OCI-LY7 (cell line): ENCODE data around the gene CABP2. TPM values are rescaled to one million over a fixed set of nuclear protein-coding genes. Genes with fewer than 3 reads are reported as not detected.

ENCODE experiments used
- BruUV-seq: library from RNA; stranded (reverse); fragments of 400-500 nt; replicated peaks from 2 replicates; lab custom pipeline; 2021; lab: Mats Ljungman, UMichigan
- CTCF ChIA-PET: fragments of 300-600 bp; sonication (Branson Sonifier 250); formaldehyde crosslinking; loops from one replicate; lab custom pipeline; 2022; ENCODE audit warnings: antibody characterized with exemption; ENCODE audit not compliant: unreplicated experiment; lab: Charles Lee
- POLR2A ChIA-PET: fragments of 300-600 bp; sonication (Branson Sonifier 250); formaldehyde crosslinking; loops from one replicate; lab custom pipeline; 2022; ENCODE audit warnings: antibody characterized with exemption; lab: Charles Lee
- DNase-seq: peaks from one replicate; pipeline ENCODE4 v3.0.0-alpha.2; 2015; ENCODE audit warnings: low spot score
- H2AFZ ChIP-seq: fragments of 200-600 bp; sonication (generic), shearing (Covaris generic); 2 replicates; pipeline ENCODE4 v1.6.1; 2014; ENCODE audit warnings: mild to moderate bottlenecking, antibody characterized with exemption, low read length, moderate library complexity
- H3K27ac ChIP-seq: fragments of 200-600 bp; sonication (generic); 2 replicates; pipeline ENCODE4 v1.5.1; 2014; ENCODE audit warnings: mixed run types, low read depth, mild to moderate bottlenecking, moderate library complexity, low read length, inconsistent platforms; ENCODE audit not compliant: poor library complexity, severe bottlenecking
- H3K36me3 ChIP-seq: fragments of 200-600 bp; sonication (generic); 2 replicates; pipeline ENCODE4 v1.6.1; 2014; ENCODE audit warnings: mild to moderate bottlenecking, antibody characterized with exemption, low read length, moderate library complexity, mixed read lengths; ENCODE audit not compliant: insufficient read depth
- H3K4me1 ChIP-seq: fragments of 200-600 bp; sonication (generic); 2 replicates; pipeline ENCODE4 v1.5.1; 2014; ENCODE audit warnings: mild to moderate bottlenecking, low read length; ENCODE audit not compliant: insufficient read depth, poor library complexity, severe bottlenecking
- H3K4me2 ChIP-seq: fragments of 200-600 bp; sonication (generic); 2 replicates; pipeline ENCODE4 v1.6.1; 2014; ENCODE audit warnings: mild to moderate bottlenecking, low read length
- H3K4me3 ChIP-seq: fragments of 200-600 bp; sonication (generic); 2 replicates; pipeline ENCODE4 v1.5.1; 2014; ENCODE audit warnings: mild to moderate bottlenecking, low read depth, low read length; ENCODE audit not compliant: poor library complexity, severe bottlenecking
- H3K79me2 ChIP-seq: fragments of 200-600 bp; sonication (generic); 2 replicates; pipeline ENCODE4 v1.6.1; 2016; ENCODE audit warnings: low read depth, mild to moderate bottlenecking, low read length, moderate library complexity, mixed read lengths; ENCODE audit not compliant: insufficient read depth
- H3K9me2 ChIP-seq: fragments of 200-600 bp; sonication (generic); 2 replicates; pipeline ENCODE4 v1.6.1; 2016; ENCODE audit warnings: mild to moderate bottlenecking, low read length, mixed read lengths; ENCODE audit not compliant: insufficient read depth
- H3K9me3 ChIP-seq: fragments of 200-600 bp; sonication (generic); 2 replicates; pipeline ENCODE4 v1.6.1; 2014; ENCODE audit warnings: mild to moderate bottlenecking, mixed run types, low read length, mixed read lengths
- H4K20me1 ChIP-seq: fragments of 200-600 bp; sonication (generic); 2 replicates; pipeline ENCODE4 v1.6.1; 2014; ENCODE audit warnings: mild to moderate bottlenecking, antibody characterized with exemption, low read length, moderate library complexity, mixed read lengths; ENCODE audit not compliant: insufficient read depth
- EZH2phosphoT487 ChIP-seq: fragments of 200-600 bp; sonication (generic); IDR thresholded peaks from 2 replicates; pipeline ENCODE4 v1.6.1; 2018; ENCODE audit warnings: low read depth, borderline replicate concordance, mild to moderate bottlenecking, mixed run types, antibody characterized with exemption, low read length, moderate library complexity, mixed read lengths
- intact Hi-C: fragments of 100-400 bp; cut with micrococcal nuclease; formaldehyde crosslinking; loops from one replicate; pipeline ENCODE4 v1.10.0; 2022; ENCODE audit not compliant: unreplicated experiment
- total RNA-seq, 2 experiments: library from RNA; depleted of rRNA in 1 of 2; stranded (reverse); fragments of >200 nt in 1 of 2; shearing (Covaris generic) in 1 of 2; gene quantifications; 2 replicates each; pipeline ENCODE4 v1.2.3, GENCODE V29; 2014 to 2022
- TF ChIP-seq, protein P1 (sequence below): fragments of 200-600 bp; sonication (generic); conservative IDR thresholded peaks from 2 replicates; pipeline ENCODE4 v1.5.1; 2014; ENCODE audit warnings: mild to moderate bottlenecking, antibody characterized with exemption, low read length, moderate library complexity, mixed read lengths

The CABP2 gene
- total RNA-seq, 2 experiments from 2014 or later, result not detected

DNA sequence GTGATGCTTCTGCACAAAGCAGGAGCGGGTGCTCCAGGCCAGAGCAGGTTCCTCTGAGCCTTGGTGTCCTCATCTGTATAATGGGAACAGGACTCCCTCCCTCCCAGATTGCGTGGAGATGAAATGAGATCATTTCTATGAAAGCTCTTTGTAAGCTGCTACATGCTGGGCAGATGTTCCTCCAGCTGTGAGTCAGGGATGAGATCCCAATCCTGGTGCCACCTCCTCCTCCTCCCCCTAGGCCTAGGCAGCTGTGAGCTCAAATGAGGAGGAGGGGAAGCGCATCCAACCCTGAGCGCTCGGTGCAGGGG, 7.0 kb upstream of the CABP2 start:
- BruUV-seq, result no TSS peak
- H3K79me2 ChIP-seq, result no peaks in the 10 kb centered on the region
- peaks cover 19% of the 10 kb centered on the region for H3K9me3 ChIP-seq
- no peaks in the 10 kb centered on the region for H3K36me3 ChIP-seq
- ChIA-PET CTCF (no interaction called here), POLR2A (no interaction called here)
- no peak overlapping the region for H3K4me3 ChIP-seq
- H3K4me2 ChIP-seq, result no peak overlapping the region
- intact Hi-C loops, result no loop called here
- H2AFZ ChIP-seq, result no peak overlapping the region
- DNase-seq, result no peak
- no peaks in the 10 kb centered on the region for H3K9me2 ChIP-seq
- H4K20me1 ChIP-seq, result no peaks in the 10 kb centered on the region
- H3K4me1 ChIP-seq, result peaks cover 4% of the 10 kb centered on the region
- H3K27ac ChIP-seq, result no peak overlapping the region
- TF ChIP-seq, protein P1, sequence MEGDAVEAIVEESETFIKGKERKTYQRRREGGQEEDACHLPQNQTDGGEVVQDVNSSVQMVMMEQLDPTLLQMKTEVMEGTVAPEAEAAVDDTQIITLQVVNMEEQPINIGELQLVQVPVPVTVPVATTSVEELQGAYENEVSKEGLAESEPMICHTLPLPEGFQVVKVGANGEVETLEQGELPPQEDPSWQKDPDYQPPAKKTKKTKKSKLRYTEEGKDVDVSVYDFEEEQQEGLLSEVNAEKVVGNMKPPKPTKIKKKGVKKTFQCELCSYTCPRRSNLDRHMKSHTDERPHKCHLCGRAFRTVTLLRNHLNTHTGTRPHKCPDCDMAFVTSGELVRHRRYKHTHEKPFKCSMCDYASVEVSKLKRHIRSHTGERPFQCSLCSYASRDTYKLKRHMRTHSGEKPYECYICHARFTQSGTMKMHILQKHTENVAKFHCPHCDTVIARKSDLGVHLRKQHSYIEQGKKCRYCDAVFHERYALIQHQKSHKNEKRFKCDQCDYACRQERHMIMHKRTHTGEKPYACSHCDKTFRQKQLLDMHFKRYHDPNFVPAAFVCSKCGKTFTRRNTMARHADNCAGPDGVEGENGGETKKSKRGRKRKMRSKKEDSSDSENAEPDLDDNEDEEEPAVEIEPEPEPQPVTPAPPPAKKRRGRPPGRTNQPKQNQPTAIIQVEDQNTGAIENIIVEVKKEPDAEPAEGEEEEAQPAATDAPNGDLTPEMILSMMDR, result no peak
- TF ChIP-seq EZH2phosphoT487, result no peak

DNA sequence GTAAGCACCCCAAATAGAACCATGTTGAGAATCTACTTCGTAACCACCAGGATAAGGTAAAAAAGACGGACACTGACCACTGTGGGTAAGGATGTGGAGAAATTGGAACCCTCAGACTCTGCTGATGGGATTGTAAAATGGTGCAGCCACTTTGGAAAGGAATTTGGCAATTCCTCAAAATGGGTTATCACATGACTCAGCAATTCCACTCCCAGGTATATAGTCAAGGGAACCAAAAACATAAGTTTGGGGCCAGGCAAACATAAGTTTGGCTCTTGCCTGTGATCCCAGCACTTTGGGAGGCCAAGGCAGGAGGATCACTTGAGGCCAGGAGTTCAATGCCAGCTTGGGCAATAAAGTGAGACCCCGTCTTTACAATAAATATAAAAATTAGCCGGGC, 5.1 kb upstream of the CABP2 start:
- CTCF ChIA-PET, result no interaction called here
- POLR2A ChIA-PET, result no interaction called here
- intact Hi-C loops, result no loop called here

DNA sequence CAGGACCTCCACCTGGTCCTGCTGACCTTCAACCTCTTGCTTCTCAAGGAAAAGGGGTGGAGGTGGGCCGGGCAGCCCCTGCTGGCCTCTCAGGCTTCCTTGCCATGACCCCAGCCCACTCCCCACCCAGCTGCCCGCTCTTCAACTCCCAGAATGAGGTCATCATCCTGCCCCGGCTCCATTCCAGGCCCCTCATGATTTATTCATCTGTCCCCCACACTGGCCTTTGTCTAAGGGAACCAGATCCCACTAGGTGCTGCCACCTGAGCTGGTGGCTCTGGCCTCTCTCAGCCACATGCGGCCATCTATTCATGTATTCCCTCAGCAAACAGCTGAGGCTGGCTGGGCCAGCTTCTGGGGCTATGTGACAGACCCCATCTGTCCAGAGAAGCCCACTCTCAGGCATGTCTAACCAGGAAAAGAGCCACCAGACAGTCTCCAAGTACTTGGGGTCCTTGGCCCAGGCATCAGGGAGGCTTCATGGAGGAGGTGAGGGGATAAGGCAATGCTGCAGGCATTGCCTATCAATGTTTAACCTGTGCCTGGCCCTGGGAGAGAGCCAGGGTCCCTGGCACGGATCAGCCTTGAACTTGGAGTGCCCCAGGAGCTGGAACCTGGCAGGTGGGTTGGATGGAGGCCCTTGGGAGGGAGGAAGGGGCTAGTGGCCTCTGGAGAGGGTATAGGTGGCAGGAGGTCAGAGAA, 2.2 kb upstream of the CABP2 start:
- H3K4me1 ChIP-seq, result peaks cover 4% of the 10 kb centered on the region
- no TSS peak for BruUV-seq
- ChIA-PET CTCF (no interaction called here), POLR2A (no interaction called here)
- no peak overlapping the region for H3K4me3 ChIP-seq
- no peak for DNase-seq
- no peaks in the 10 kb centered on the region for H3K9me2 ChIP-seq
- no peaks in the 10 kb centered on the region for H3K79me2 ChIP-seq
- H3K27ac ChIP-seq, result no peak overlapping the region
- no peak overlapping the region for H2AFZ ChIP-seq
- H3K36me3 ChIP-seq, result no peaks in the 10 kb centered on the region
- intact Hi-C loops, result no loop called here
- no peak overlapping the region for H3K4me2 ChIP-seq
- no peak for TF ChIP-seq EZH2phosphoT487
- TF ChIP-seq, protein P1, result no peak
- H4K20me1 ChIP-seq, result no peaks in the 10 kb centered on the region
- H3K9me3 ChIP-seq, result no peaks in the 10 kb centered on the region

More for the DNA sequence above, 5.1 kb upstream of the CABP2 start:
- no peaks in the 10 kb centered on the region for H3K9me2 ChIP-seq
- no peaks in the 10 kb centered on the region for H3K79me2 ChIP-seq
- no peak for DNase-seq
- H3K9me3 ChIP-seq, result peaks cover 4% of the 10 kb centered on the region
- H3K4me1 ChIP-seq, result peaks cover 4% of the 10 kb centered on the region
- H3K36me3 ChIP-seq, result no peaks in the 10 kb centered on the region
- H3K4me3 ChIP-seq, result no peak overlapping the region
- no peak overlapping the region for H2AFZ ChIP-seq
- H3K27ac ChIP-seq, result no peak overlapping the region
- TF ChIP-seq, protein P1, result no peak
- TF ChIP-seq EZH2phosphoT487, result no peak
- BruUV-seq, result no TSS peak
- no peaks in the 10 kb centered on the region for H4K20me1 ChIP-seq
- H3K4me2 ChIP-seq, result no peak overlapping the region
